ENCODE measurements around the gene SNX8.

- TF ChIP-seq, protein P1, sequence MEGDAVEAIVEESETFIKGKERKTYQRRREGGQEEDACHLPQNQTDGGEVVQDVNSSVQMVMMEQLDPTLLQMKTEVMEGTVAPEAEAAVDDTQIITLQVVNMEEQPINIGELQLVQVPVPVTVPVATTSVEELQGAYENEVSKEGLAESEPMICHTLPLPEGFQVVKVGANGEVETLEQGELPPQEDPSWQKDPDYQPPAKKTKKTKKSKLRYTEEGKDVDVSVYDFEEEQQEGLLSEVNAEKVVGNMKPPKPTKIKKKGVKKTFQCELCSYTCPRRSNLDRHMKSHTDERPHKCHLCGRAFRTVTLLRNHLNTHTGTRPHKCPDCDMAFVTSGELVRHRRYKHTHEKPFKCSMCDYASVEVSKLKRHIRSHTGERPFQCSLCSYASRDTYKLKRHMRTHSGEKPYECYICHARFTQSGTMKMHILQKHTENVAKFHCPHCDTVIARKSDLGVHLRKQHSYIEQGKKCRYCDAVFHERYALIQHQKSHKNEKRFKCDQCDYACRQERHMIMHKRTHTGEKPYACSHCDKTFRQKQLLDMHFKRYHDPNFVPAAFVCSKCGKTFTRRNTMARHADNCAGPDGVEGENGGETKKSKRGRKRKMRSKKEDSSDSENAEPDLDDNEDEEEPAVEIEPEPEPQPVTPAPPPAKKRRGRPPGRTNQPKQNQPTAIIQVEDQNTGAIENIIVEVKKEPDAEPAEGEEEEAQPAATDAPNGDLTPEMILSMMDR (IDR thresholded peaks at IDR 0.05), result no peak
- TF ChIP-seq POLR2A (IDR thresholded peaks at IDR 0.05) (no peak), POLR2AphosphoS5 (IDR thresholded peaks at IDR 0.05) (no peak), EP300 (IDR thresholded peaks at IDR 0.05) (no peak)
These were observed 84.8 kb downstream of the SNX8 start for GRCh38 chr7:2229467-2229866.

Measured in stomach (tissue), 4 donors.